Measurements from ENCODE around the gene EFCAB10. TPM values are rescaled to one million over a fixed set of nuclear protein-coding genes. Genes with fewer than 3 reads are reported as not detected.

The EFCAB10 gene
- total RNA-seq, 4 donors from 2014 or later: not detected

GRCh38 chr7:105567024-105567423, 14.3 kb downstream of the EFCAB10 start:
- no peaks in the 10 kb centered on the region for H3K9me3 ChIP-seq
- no peaks in the 10 kb centered on the region for H3K4me1 ChIP-seq
- intact Hi-C loops (cut with DNase I): no loop called here
- no peak for DNase-seq
- no peaks in the 10 kb centered on the region for H3K27me3 ChIP-seq
- WGBS, 2 donors: 74 to 84% methylated on average over 2 of the region's 2 CpGs
- no peak overlapping the region for H3K27ac ChIP-seq
- H3K4me3 ChIP-seq (replicated peaks in 1 of 3): no peak overlapping the region
- TF ChIP-seq CTCF (IDR thresholded peaks at IDR 0.05): no peak
- TF ChIP-seq POLR2A (IDR thresholded peaks at IDR 0.05): no peak
- H3K36me3 ChIP-seq: peaks cover 0 to 26% of the 10 kb centered on the region in 2 donors

GRCh38 chr7:105565190-105565589, 16.1 kb downstream of the EFCAB10 start:
- WGBS, 2 donors: 96 to 98% methylated on average over 4 of the region's 4 CpGs
- H3K4me3 ChIP-seq (replicated peaks in 1 of 3): no peak overlapping the region
- no peaks in the 10 kb centered on the region for H3K4me1 ChIP-seq
- peaks cover 0 to 29% of the 10 kb centered on the region in 2 donors for H3K36me3 ChIP-seq
- H3K9me3 ChIP-seq: no peaks in the 10 kb centered on the region
- DNase-seq: no peak
- H3K27me3 ChIP-seq: no peaks in the 10 kb centered on the region
- intact Hi-C loops (cut with DNase I): no loop called here
- H3K27ac ChIP-seq: no peak overlapping the region
- no peak for TF ChIP-seq POLR2A (IDR thresholded peaks at IDR 0.05)
- no peak for TF ChIP-seq CTCF (IDR thresholded peaks at IDR 0.05)

GRCh38 chr7:105559926-105560325, 21.4 kb downstream of the EFCAB10 start:
- WGBS, 2 donors: 89 to 95% methylated on average over 1 of the region's 1 CpG
- intact Hi-C loops (cut with DNase I): no loop called here
- Histone ChIP-seq H3K9me3 (no peaks in the 10 kb centered on the region), H3K4me1 (no peaks in the 10 kb centered on the region), H3K27ac (no peak overlapping the region), H3K36me3 (peaks cover 30 to 38% of the 10 kb centered on the region in 2 donors), H3K27me3 (no peaks in the 10 kb centered on the region), H3K4me3 (replicated peaks in 1 of 3) (no peak overlapping the region)
- no peak for DNase-seq
- TF ChIP-seq CTCF (IDR thresholded peaks at IDR 0.05) (no peak), POLR2A (IDR thresholded peaks at IDR 0.05) (no peak)

- Histone ChIP-seq H3K36me3 (peaks cover 30 to 33% of the 10 kb centered on the region in 2 donors), H3K9me3 (no peaks in the 10 kb centered on the region), H3K27ac (no peak overlapping the region), H3K4me3 (replicated peaks in 1 of 3) (no peak overlapping the region), H3K27me3 (no peaks in the 10 kb centered on the region), H3K4me1 (peaks cover 0 to 5% of the 10 kb centered on the region in 2 donors)
- TF ChIP-seq POLR2A (IDR thresholded peaks at IDR 0.05): no peak
- TF ChIP-seq CTCF (IDR thresholded peaks at IDR 0.05): no peak
- DNase-seq: no peak
- intact Hi-C loops (cut with DNase I): no loop called here
- 66 to 94% methylated on average over 2 of the region's 2 CpGs for WGBS, 2 donors
Observed at GRCh38 chr7:105538339-105538738, 43.0 kb downstream of the EFCAB10 start.

GRCh38 chr7:105532709-105533460, 48.4 kb downstream of the EFCAB10 start:
- Histone ChIP-seq H3K27ac (peak overlapping the region in 1 of 3 donors; percentile 75), H3K4me3 (replicated peaks in 1 of 3) (peak overlapping the region; percentile 75 to 91 (median 76)), H3K4me1 (peaks cover 6 to 17% of the 10 kb centered on the region in 2 donors), H3K36me3 (peaks cover 6 to 13% of the 10 kb centered on the region in 2 donors), H3K27me3 (no peaks in the 10 kb centered on the region), H3K9me3 (no peaks in the 10 kb centered on the region)
- intact Hi-C loops (cut with DNase I): no loop called here
- DNase-seq: no peak
- WGBS, 2 donors: 35 to 38% methylated on average over 11 to 12 of the region's 12 CpGs
- no peak for TF ChIP-seq POLR2A (IDR thresholded peaks at IDR 0.05)
- TF ChIP-seq CTCF (IDR thresholded peaks at IDR 0.05): no peak
